Fibroblast of gingiva (primary cell): Measurements from ENCODE around the gene AFF1.

ENCODE experiments used
- DNase-seq: peaks from one replicate; pipeline ENCODE4 v3.0.0-alpha.2; 2011; ENCODE audit warnings: low read depth

The AFF1 gene

DNA sequence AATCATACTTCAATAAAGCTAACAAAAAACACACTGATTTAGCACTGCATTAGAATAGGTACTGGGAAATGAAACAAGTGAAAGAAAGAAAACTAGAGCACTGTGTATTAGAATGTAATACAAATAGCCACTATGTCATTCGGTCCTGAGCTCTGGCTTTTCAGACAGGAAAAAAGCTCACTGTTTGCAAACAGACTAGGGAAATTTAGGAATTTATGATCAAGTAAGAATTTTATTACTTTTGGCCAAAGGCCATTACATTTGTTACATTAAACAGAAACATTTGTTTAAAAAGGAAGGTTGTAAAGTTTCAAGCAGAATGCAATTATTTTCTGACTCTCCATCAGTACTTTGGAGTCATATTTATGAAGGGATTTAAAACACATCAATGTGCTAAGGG, 216.9 kb downstream of the AFF1 start:
- no peak for DNase-seq

DNA sequence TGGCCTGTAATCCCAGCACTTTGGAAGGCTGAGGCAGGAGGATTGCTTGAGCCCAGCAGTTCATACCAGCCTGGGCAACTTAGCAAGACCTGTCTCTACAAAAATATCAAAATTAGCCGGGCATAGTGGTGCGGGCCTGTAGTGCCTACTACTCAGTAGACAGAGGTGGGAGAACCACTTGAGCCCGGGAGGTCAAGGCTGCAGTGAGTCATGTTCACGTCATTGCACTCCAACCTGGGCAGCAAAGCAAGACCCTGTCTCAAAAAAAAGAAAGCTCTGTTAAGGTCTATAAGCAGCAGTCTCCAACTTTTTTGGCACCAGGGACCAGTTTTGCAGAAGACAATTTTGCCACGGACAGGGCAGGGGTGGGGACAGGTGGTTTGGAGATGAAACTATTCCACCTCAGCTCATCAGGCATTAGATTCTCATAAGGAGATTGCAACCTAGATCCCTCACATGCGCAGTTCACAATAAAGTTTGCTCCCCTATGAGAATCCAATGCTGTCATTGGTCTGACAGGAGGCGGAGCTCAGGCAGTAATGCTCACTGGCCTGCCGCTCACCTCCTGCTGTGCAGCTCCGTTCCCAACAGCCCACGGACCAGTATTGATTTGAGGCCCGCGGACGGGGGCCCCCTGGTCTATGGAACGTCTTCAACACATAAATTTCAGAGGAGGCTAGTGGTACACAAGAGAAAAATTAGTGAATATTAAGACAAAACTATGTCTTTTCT, 217.7 kb downstream of the AFF1 start:
- DNase-seq = no peak

DNA sequence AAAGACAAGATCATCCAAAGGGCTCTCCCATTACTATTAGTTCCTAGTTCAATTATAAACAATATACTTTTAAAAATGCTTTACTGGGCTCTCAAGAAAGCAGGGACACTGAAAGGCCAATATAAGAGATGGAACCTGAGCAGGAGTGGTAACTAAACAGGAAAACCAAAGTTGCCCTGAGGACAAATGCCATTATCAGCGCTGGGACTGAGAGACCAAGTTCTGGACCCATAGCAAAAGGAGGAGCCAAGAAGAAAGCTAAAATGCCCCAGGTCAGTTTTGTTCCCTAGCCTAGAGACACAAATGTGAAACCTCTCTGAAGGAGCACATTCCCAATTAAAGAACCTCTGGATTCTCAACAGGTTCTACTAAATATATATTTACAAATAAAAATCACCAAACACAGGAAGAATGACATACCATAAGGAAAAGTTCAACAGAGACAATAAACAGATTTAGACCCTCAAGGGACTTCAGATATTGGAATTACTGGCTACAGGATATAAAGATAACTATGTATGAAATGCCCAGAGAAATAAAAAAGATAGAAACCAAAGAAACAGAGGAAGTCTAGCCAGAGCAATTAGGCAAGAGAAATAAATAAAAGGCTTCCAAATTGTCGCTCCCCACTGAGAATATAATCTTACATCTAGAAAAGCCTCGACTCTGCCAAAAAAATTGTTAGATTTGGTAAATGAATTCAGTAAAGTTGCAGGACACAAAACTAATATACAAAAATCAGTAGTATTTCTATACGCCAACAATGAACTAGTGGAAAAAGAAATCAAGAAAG, 218.5 kb downstream of the AFF1 start:
- DNase-seq = peak; percentile 6

DNA sequence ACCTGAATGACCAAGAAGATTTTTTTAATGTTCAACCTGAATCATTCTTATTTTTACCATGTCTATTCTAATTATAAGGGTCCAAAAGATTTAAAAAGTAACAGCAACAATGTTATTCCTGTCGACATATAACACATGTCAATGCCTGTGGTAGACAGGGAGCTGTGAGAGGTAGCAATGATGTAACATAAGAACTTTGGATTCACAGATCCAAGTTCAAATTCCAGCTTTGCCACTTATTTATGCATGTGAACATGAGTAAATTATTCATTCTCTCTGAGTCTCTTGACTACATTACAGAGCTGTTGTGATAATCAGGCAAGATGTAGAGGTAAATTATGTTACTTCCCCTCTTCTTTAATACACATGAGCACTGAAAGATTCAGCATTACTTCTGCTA, 231.1 kb downstream of the AFF1 start:
- no peak for DNase-seq

DNA sequence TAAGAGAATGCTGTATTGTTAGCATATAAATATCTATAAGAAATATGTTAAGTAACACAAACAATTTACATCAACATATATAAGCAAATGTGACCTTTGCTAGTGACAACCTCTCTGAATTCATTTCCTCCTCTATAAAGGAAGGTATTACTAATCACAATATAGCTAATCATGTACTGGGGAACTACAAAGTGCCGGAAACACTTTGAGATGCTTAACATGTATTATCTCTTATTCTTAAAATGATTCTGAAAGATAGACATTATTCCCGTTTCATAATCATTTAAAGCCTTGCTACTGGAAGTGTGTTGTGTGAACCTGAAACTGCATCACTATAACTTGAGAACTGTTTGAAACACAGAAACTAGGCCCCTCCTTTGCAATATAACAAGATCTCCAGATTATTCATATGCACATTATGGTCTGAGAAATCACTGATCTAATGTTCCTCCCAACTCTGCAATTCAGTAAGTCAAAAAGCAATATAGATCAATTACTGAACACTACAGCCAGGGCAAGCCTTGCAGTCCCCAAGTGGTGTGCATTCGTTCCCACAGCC, 231.6 kb downstream of the AFF1 start:
- no peak for DNase-seq

DNA sequence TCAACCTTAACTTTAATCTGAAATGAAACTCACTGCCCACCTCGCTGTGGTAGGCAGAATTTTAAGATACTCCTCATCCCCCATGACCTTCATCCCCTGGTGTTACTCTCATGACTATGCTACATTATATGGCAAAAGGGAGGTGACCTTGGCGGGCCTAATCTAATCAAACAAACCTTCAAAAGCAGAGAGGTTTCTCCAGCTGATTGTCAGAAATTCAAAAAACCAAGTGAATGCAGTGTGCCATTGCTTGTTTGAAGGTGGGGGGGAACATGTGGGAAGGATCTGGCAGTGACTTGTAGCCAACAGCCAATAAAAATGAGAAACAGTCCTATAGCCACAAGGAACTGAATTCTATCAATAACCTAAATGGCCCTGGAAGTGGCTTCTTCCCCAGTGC, 237.1 kb downstream of the AFF1 start:
- no peak for DNase-seq

DNA sequence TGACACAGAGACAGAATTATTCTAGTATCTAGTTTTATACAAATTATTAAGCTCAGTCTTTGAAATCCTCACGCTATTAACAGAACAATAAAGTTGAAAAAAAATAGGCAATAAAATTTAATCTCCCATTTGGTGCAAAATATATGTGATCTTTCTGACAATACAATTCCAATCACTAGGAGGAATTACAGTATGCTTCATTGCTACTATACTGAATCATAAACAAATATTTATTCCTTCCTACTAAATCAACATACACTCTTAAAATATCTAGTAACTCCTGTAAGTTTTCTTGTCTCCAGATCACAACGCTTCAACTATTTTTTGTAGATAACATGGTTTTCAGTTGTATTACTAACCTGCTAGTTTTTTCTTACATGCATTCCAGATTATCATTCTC, 239.9 kb downstream of the AFF1 start:
- DNase-seq = no peak

DNA sequence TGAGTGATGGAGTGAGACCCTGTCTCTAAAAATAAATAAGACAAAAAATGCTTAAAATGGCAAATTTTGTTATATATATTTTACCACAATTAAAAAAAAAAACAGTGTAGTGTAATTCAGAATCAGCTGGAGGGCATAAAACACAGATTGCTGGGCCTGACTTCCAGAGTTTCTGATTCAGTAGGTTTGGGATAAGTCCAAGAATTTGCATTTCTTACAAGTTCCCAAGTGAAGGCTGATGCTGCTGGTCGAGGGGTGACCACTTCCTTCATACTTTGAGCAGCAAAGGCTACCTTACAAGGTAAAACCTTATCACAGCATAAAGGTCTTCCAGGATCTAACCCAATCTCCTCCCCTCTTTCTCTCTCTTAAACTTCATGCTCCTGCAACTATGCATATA, 244.9 kb downstream of the AFF1 start:
- DNase-seq = peak; percentile 7

DNA sequence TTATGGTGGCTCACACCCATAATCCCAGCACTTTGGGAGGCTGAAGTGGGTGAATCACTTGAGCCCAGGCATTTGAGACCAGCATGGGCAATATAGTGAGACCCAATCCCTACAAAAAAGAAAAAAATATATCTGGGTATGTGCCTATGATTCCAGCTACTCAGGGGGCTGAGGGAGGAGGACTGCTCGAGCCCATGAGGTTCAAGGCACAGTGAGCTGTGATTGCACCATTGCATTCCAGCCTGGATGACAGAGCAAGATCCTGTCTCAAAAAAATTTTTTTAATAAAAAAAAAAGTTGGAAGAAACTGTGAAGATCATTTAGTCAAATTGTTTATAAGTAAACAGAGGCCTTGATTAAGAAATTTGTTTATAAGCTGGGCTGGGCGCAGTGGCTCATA, 246.0 kb downstream of the AFF1 start:
- peak; percentile 23 for DNase-seq

DNA sequence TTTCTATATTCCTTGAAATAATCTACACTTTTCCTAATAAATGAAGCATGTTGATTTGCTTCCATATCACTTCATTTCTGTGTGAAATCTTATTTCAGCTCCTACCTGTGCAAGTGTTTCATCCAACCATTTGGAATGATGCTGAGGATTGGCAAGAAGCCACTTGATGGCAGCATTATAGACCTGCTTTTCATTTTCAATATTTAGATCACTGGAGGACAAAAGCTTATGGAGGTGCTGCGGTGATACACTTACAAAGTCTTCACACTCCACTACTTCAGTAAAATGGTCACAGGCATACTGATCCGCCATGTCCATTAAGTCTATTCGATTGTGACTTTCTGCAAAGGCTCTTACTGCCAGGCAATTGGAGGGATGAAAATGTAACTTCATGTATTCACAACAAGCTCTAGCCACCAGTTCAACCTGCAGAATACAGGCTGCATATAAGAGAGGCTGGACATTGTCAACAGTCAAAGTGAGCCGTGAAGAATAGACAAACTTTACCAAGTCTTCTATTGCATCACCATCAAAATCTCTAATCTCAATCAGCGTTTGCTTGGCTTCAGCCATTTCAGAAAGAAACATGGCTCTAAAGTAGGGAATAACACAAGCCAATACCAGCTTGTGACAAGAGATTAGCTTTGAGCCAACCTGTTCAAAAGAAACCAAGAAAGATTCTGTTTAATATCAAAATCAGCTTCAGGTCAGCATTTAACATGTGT, 250.5 kb downstream of the AFF1 start:
- DNase-seq = no peak

DNA sequence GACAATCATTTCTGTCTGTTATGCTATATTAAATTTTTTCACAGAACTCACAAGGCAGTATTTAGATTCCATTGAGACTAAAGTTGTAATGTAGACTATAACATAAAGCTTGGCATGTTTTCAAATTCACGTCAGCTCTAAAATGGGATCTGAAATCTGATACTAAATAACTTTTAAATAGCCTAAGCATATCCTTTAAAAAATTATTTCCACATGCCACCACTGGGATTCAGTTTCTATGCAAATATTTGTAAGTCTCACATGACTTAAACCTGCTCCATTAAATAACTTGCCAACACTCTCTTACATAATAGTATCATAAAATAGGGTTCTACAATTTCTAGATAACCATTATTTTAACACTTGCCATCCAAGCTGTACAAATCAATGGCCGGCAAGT, 253.2 kb downstream of the AFF1 start:
- DNase-seq = peak; percentile 67

DNA sequence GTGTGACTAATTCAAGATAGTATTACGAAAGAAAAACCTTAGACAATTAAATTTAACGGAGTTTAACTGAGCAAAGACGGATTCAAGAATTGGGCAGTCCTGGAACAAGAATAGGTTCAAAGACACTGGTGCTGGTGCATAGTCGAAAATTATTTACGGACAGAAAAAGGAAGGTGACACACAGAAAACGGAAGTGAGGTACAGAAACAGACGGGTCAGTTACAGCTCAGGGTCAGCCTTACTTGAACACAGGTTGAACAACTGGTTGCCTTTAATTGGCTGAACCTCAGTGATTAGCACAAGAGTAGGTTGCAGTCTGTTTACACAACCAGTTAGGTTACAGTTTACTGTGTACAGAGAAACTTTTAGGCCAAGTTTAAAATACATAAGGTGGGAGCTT, 254.1 kb downstream of the AFF1 start:
- DNase-seq = no peak
